B cell (primary cell): ENCODE results near the gene STYXL1. TPM values are rescaled to one million over a fixed set of nuclear protein-coding genes. Genes with fewer than 3 reads are reported as not detected.

Source experiments
- ATAC-seq: fragments of 200-7000 bp; cut with Tn5 transposase; one replicate; pipeline ENCODE4 v1.10.0; 2021; ENCODE audit warnings: low read depth, mild to moderate bottlenecking, moderate number of reproducible peaks, moderate library complexity
- CTCF ChIA-PET: fragments of 350-600 bp; sonication (Branson Sonifier 250); formaldehyde crosslinking; loops from one replicate; lab custom pipeline; 2021; ENCODE audit warnings: antibody characterized with exemption, inconsistent platforms; lab: Charles Lee
- POLR2A ChIA-PET: fragments of 350-600 bp; sonication (Branson Sonifier 250); formaldehyde crosslinking; loops from one replicate; lab custom pipeline; 2021; ENCODE audit warnings: antibody characterized with exemption; lab: Charles Lee
- DNase-seq: peaks from one replicate; pipeline ENCODE4 v3.0.0; 2013
- H2AFZ ChIP-seq: 2 replicates; pipeline ENCODE4 v1.6.1; 2012; ENCODE audit warnings: mild to moderate bottlenecking, low read depth, low read length; ENCODE audit not compliant: insufficient read depth, poor library complexity, severe bottlenecking
- H3K27ac ChIP-seq, 2 donors: 1 replicate in 1 of 2; 2 replicates in 1 of 2; pipeline ENCODE4 v1.5.1; 2012 to 2013; ENCODE audit warnings: low read length in 2 of 2, mild to moderate bottlenecking in 2 of 2, moderate library complexity in 1 of 2
- H3K27me3 ChIP-seq, 4 experiments: fragments of 200-600 bp in 1 of 4; sonication (generic) in 1 of 4; replicated peaks in 1 of 4; 1 replicate in 2 of 4; 2 replicates in 2 of 4; pipeline versions ENCODE4 v1.6.1 to v1.7.0; 2013 to 2016; ENCODE audit warnings: low read length in 3 of 4, mild to moderate bottlenecking in 2 of 4, mixed read lengths in 1 of 4, moderate library complexity in 1 of 4; ENCODE audit not compliant: insufficient read depth in 4 of 4, control insufficient read depth in 3 of 4; ENCODE audit errors: control extremely low read depth in 1 of 4
- H3K36me3 ChIP-seq, 2 experiments: replicated peaks in 1 of 2; 1 replicate in 1 of 2; 2 replicates in 1 of 2; pipeline versions ENCODE4 v1.6.1 to v1.7.1; 2013; ENCODE audit warnings: low read length in 1 of 2; ENCODE audit not compliant: insufficient read depth in 2 of 2, control insufficient read depth in 1 of 2; ENCODE audit errors: control extremely low read depth in 1 of 2, extremely low read depth in 1 of 2
- H3K4me1 ChIP-seq, 2 donors: fragments of 200-600 bp in 1 of 2; sonication (generic) in 1 of 2; 1 replicate in 1 of 2; 2 replicates in 1 of 2; pipeline versions ENCODE4 v1.5.1 to v1.6.1; 2013 to 2017; ENCODE audit warnings: low read length in 2 of 2; ENCODE audit not compliant: control insufficient read depth in 2 of 2, insufficient read depth in 2 of 2
- H3K4me2 ChIP-seq: replicated peaks from 2 replicates; pipeline ENCODE3; 2012; ENCODE audit warnings: mild to moderate bottlenecking, low read depth, low read length; ENCODE audit not compliant: poor library complexity, severe bottlenecking
- H3K4me3 ChIP-seq, 5 experiments: fragments of 200-600 bp in 1 of 5; sonication (generic) in 1 of 5; 1 replicate in 3 of 5; 2 replicates in 2 of 5; pipeline versions ENCODE4 v1.5.1 to v1.7.0; 2011 to 2016; ENCODE audit warnings: low read length in 4 of 5, mild to moderate bottlenecking in 4 of 5, low read depth in 2 of 5, control low read depth in 1 of 5, moderate library complexity in 1 of 5; ENCODE audit not compliant: insufficient read depth in 1 of 5; ENCODE audit errors: control extremely low read depth in 1 of 5, extremely low read depth in 1 of 5
- H3K79me2 ChIP-seq: fragments of 200-600 bp; sonication (generic); one replicate; pipeline ENCODE4 v1.6.0; 2016; ENCODE audit warnings: low read length; ENCODE audit not compliant: control insufficient read depth, insufficient read depth
- H3K9ac ChIP-seq: fragments of 200-600 bp; sonication (generic); 2 replicates; pipeline ENCODE4 v1.6.1; 2017; ENCODE audit warnings: mild to moderate bottlenecking, low read length, moderate library complexity
- H3K9me3 ChIP-seq, 3 donors: one replicate each; pipeline versions ENCODE4 v1.6.1 to v1.7.1; 2013; ENCODE audit warnings: low read length in 2 of 3; ENCODE audit not compliant: control insufficient read depth in 2 of 3, insufficient read depth in 1 of 3; ENCODE audit errors: control extremely low read depth in 1 of 3
- H4K20me1 ChIP-seq: 2 replicates; pipeline ENCODE4 v1.6.0; 2012; ENCODE audit warnings: mild to moderate bottlenecking, low read length; ENCODE audit not compliant: insufficient read depth, control insufficient read depth, poor library complexity, severe bottlenecking
- H3K27ac Mint-ChIP-seq: one replicate; pipeline ENCODE4 v1.8.0; 2021; ENCODE audit warnings: mixed read lengths
- H3K27me3 Mint-ChIP-seq: one replicate; pipeline ENCODE4 v1.8.0; 2021; ENCODE audit warnings: mixed read lengths
- H3K4me1 Mint-ChIP-seq: one replicate; pipeline ENCODE4 v1.8.0; 2021; ENCODE audit warnings: mixed read lengths
- H3K4me3 Mint-ChIP-seq: one replicate; pipeline ENCODE4 v1.8.0; 2021; ENCODE audit warnings: mixed read lengths
- H3K9me3 Mint-ChIP-seq: one replicate; pipeline ENCODE4 v1.8.0; 2022; ENCODE audit warnings: mixed read lengths; ENCODE audit not compliant: insufficient read depth
- EZH2 ChIP-seq: IDR thresholded peaks from 2 replicates; pipeline ENCODE4 v1.6.1; 2012; ENCODE audit warnings: borderline replicate concordance, low read depth, mild to moderate bottlenecking, moderate library complexity, low read length; ENCODE audit not compliant: insufficient read depth, poor library complexity, severe bottlenecking
- WGBS: methylation state at CpG from one replicate; pipeline ENCODE4 v1.1.5; 2013; ENCODE audit warnings: missing lambda C conversion rate; ENCODE audit not compliant: insufficient coverage; 5-methylcytosine and 5-hydroxymethylcytosine counted together
- intact Hi-C: fragments of 100-400 bp; cut with micrococcal nuclease; formaldehyde crosslinking; loops from one replicate; pipeline ENCODE4 v1.10.0; 2022
- polyA plus RNA-seq: library from polyadenylated mRNA; depleted of rRNA; stranded (reverse); fragments of >200 nt; gene quantifications from 2 replicates; pipeline ENCODE4 v1.2.3, GENCODE V29; 2012
- total RNA-seq, 2 donors: library from RNA; stranded (reverse); fragments of 120-200 nt in 1 of 2; gene quantifications; 1 replicate in 1 of 2; 2 replicates in 1 of 2; pipeline versions ENCODE4 v1.2.3 to v1.2.4, GENCODE V29; 2013 to 2022
- TF ChIP-seq, protein P1 (sequence below): fragments of 200-600 bp; IDR thresholded peaks from one replicate; pipeline ENCODE4 v1.8.0; 2022; ENCODE audit warnings: antibody characterized with exemption, mild to moderate bottlenecking

Gene STYXL1
- total and polyA plus RNA-seq, 2 donors (not counting 1 experiment from before 2014, with no cell fraction given) = 15.2 to 29.3 TPM

DNA sequence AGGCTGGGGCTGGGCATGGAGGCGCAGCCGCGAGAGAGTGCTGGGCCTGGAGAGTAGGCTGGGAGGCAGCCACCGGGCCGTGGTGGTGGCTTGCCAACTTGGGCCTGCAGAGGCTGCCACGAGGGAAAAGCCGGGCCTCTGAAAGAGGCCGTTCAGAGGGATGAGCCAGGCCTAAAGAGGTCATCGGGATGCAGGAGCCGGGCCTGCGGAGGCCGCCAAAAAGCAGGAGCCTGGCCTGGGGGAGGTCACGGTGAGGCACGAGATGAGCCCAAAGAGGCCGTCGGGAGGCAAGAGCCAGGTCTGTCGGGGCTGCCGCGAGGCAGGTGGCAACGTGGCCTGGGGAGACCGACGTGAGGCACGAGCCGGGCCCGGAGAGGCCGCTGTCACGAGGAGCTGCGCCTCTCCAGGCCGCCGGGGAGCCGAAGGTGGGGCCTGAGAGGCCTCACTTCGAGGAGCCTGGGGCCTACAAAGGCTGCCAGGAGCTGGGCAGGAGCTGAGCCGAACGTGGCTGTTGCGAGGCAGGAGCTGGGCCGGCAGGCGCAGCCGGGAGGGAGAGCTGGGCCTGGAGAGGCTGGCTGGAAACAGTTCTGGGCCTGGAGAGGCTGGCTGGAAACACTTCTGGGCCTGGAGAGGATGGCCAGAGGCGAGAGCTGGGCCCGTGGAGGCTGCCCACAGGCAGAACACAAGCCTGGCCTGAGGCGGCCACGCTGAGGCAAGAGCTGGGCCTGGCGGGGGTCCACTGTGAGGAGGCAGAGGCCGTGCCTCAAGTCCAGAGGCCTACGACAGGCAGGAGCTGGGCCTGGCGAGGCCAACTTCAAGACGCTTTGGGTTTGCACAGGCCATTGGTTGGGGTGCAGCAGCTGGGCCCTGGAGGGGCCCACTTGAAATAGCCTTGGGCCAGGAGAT, 24.7 kb upstream of the STYXL1 start:
- WGBS = 97% methylated on average over 47 of the region's 47 CpGs
- CTCF ChIA-PET = no interaction called here
- Histone ChIP-seq H3K79me2 (no peaks in the 10 kb centered on the region), H3K4me2 (no peak overlapping the region), H3K36me3 (no peaks in the 10 kb centered on the region), H3K9ac (no peak overlapping the region), H3K27me3 (no peaks in the 10 kb centered on the region), H4K20me1 (no peaks in the 10 kb centered on the region), H3K4me3 (no peak overlapping the region), H3K9me3 (peaks cover 0 to 27% (median 5%) of the 10 kb centered on the region in 3 donors), H3K4me1 (no peaks in the 10 kb centered on the region), H3K27ac (no peak overlapping the region), H2AFZ (no peak overlapping the region)
- H3K4me3 Mint-ChIP-seq = no peak overlapping the region
- H3K27me3 Mint-ChIP-seq = no peaks in the 10 kb centered on the region
- POLR2A ChIA-PET = no interaction called here
- no peak for TF ChIP-seq EZH2
- H3K27ac Mint-ChIP-seq = no peak overlapping the region
- no peaks in the 10 kb centered on the region for H3K4me1 Mint-ChIP-seq
- intact Hi-C loops = no loop called here
- DNase-seq = no peak
- no peaks in the 10 kb centered on the region for H3K9me3 Mint-ChIP-seq
- ATAC-seq = no peak

GRCh38 chr7:76071316-76072242, 23.8 kb upstream of the STYXL1 start:
- no peaks in the 10 kb centered on the region for H4K20me1 ChIP-seq
- 97% methylated on average over 47 of the region's 47 CpGs for WGBS
- no peak overlapping the region for H3K27ac ChIP-seq
- no peaks in the 10 kb centered on the region for H3K4me1 ChIP-seq
- H3K27me3 ChIP-seq = no peaks in the 10 kb centered on the region
- H3K9ac ChIP-seq = no peak overlapping the region
- intact Hi-C loops = no loop called here
- no peak overlapping the region for H3K4me3 ChIP-seq
- peaks cover 0 to 7% of the 10 kb centered on the region in 2 experiments for H3K36me3 ChIP-seq
- TF ChIP-seq, protein P1, sequence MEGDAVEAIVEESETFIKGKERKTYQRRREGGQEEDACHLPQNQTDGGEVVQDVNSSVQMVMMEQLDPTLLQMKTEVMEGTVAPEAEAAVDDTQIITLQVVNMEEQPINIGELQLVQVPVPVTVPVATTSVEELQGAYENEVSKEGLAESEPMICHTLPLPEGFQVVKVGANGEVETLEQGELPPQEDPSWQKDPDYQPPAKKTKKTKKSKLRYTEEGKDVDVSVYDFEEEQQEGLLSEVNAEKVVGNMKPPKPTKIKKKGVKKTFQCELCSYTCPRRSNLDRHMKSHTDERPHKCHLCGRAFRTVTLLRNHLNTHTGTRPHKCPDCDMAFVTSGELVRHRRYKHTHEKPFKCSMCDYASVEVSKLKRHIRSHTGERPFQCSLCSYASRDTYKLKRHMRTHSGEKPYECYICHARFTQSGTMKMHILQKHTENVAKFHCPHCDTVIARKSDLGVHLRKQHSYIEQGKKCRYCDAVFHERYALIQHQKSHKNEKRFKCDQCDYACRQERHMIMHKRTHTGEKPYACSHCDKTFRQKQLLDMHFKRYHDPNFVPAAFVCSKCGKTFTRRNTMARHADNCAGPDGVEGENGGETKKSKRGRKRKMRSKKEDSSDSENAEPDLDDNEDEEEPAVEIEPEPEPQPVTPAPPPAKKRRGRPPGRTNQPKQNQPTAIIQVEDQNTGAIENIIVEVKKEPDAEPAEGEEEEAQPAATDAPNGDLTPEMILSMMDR = no peak
- no peak for TF ChIP-seq EZH2
- H3K9me3 Mint-ChIP-seq = no peaks in the 10 kb centered on the region
- no peak overlapping the region for H3K27ac Mint-ChIP-seq
- no peak for ATAC-seq
- no peak overlapping the region for H3K4me2 ChIP-seq
- no peaks in the 10 kb centered on the region for H3K4me1 Mint-ChIP-seq
- CTCF ChIA-PET = no interaction called here
- POLR2A ChIA-PET = no interaction called here
- no peaks in the 10 kb centered on the region for H3K79me2 ChIP-seq
- no peak for DNase-seq
- no peak overlapping the region for H2AFZ ChIP-seq
- peaks cover 0 to 27% (median 5%) of the 10 kb centered on the region in 3 donors for H3K9me3 ChIP-seq
- no peak overlapping the region for H3K4me3 Mint-ChIP-seq
- H3K27me3 Mint-ChIP-seq = no peaks in the 10 kb centered on the region
